PC-9 (cell line): Measurements from ENCODE around the gene MIDN. TPM values are rescaled to one million over a fixed set of nuclear protein-coding genes. Genes with fewer than 3 reads are reported as not detected.

Experiments
- BruUV-seq: library from RNA; stranded (reverse); fragments of 400-500 nt; replicated peaks from 2 replicates; lab custom pipeline; 2021; lab: Mats Ljungman, UMichigan
- CTCF ChIA-PET: fragments of 300-600 bp; sonication (Branson Sonifier 250); formaldehyde crosslinking; loops from one replicate; lab custom pipeline; 2022; ENCODE audit warnings: antibody characterized with exemption; lab: Charles Lee
- POLR2A ChIA-PET: fragments of 300-600 bp; sonication (Branson Sonifier 250); formaldehyde crosslinking; loops from one replicate; lab custom pipeline; 2022; ENCODE audit warnings: antibody characterized with exemption; ENCODE audit not compliant: unreplicated experiment; lab: Charles Lee
- DNase-seq, 2 experiments: peaks; one replicate each; pipeline versions ENCODE4 v3.0.0 to v3.0.0-alpha.2; 2015 to 2022; ENCODE audit warnings: mixed read lengths in 1 of 2
- H2AFZ ChIP-seq: fragments of 200-600 bp; sonication (generic); 2 replicates; pipeline ENCODE4 v1.8.1; 2017; ENCODE audit warnings: antibody characterized with exemption
- H3F3A ChIP-seq: fragments of 200-600 bp; sonication (generic); 2 replicates; pipeline ENCODE4 v1.8.1; 2017; ENCODE audit warnings: antibody characterized with exemption, mild to moderate bottlenecking, low read depth; ENCODE audit not compliant: insufficient read depth
- H3K27ac ChIP-seq: fragments of 200-600 bp; sonication (generic); 2 replicates; pipeline ENCODE4 v1.6.1; 2016; ENCODE audit warnings: mixed run types
- H3K27me3 ChIP-seq: fragments of 200-600 bp; sonication (generic); 2 replicates; pipeline ENCODE4 v1.6.1; 2016; ENCODE audit warnings: low read depth, mixed run types; ENCODE audit not compliant: insufficient read depth
- H3K36me3 ChIP-seq: fragments of 200-600 bp; sonication (generic); 2 replicates; pipeline ENCODE4 v1.6.1; 2016; ENCODE audit warnings: low read depth, mixed run types
- H3K4me1 ChIP-seq: fragments of 200-600 bp; sonication (generic); replicated peaks from 2 replicates; pipeline ENCODE4 v1.6.1; 2016; ENCODE audit warnings: mixed run types; ENCODE audit not compliant: insufficient read depth
- H3K4me2 ChIP-seq: fragments of 200-600 bp; sonication (generic); 2 replicates; pipeline ENCODE4 v1.6.1; 2017; ENCODE audit warnings: mixed run types
- H3K4me3 ChIP-seq: fragments of 200-600 bp; sonication (generic); 2 replicates; pipeline ENCODE4 v1.6.1; 2016; ENCODE audit warnings: mixed run types
- H3K79me2 ChIP-seq: fragments of 200-600 bp; sonication (generic); 2 replicates; pipeline ENCODE4 v1.6.1; 2017; ENCODE audit warnings: low read depth, mixed run types
- H3K9me2 ChIP-seq: fragments of 200-600 bp; sonication (generic); 2 replicates; pipeline ENCODE4 v1.8.1; 2017; ENCODE audit warnings: mild to moderate bottlenecking; ENCODE audit not compliant: insufficient read depth
- H3K9me3 ChIP-seq: fragments of 200-600 bp; sonication (generic); 2 replicates; pipeline ENCODE4 v1.8.1; 2016; ENCODE audit warnings: low read depth; ENCODE audit not compliant: insufficient read depth
- H4K20me1 ChIP-seq: fragments of 200-600 bp; sonication (generic); 2 replicates; pipeline ENCODE4 v1.8.1; 2017; ENCODE audit not compliant: insufficient read depth
- CTCF ChIP-seq: fragments of 200-600 bp; sonication (generic); conservative IDR thresholded peaks from 2 replicates; pipeline ENCODE4 v1.6.1; 2017; ENCODE audit warnings: mixed run types, antibody characterized with exemption, mild to moderate bottlenecking, moderate library complexity
- EZH2 ChIP-seq: fragments of 200-600 bp; sonication (generic); IDR thresholded peaks from 2 replicates; pipeline ENCODE4 v1.8.0; 2017; ENCODE audit warnings: antibody characterized with exemption, low read depth
- intact Hi-C: fragments of 100-400 bp; cut with micrococcal nuclease; formaldehyde crosslinking; loops from one replicate; pipeline ENCODE4 v1.10.0; 2022; ENCODE audit not compliant: unreplicated experiment
- total RNA-seq: library from RNA; stranded (reverse); gene quantifications from 2 replicates; pipeline ENCODE4 v1.2.3, GENCODE V29; 2021

The MIDN gene
- total RNA-seq, 1 experiment from 2014 or later: 61.4 TPM

- Histone ChIP-seq H3K27me3 (no peaks in the 10 kb centered on the region), H3K79me2 (peaks cover 40% of the 10 kb centered on the region), H3K36me3 (peaks cover 9% of the 10 kb centered on the region; the same call in 1 of the 2 replicates), H3K4me1 (peaks cover 16% of the 10 kb centered on the region), H3K4me3 (peak overlapping the region; percentile 78; the same call in 1 of the 2 replicates), H4K20me1 (peaks cover 13% of the 10 kb centered on the region), H2AFZ (no peak overlapping the region), H3F3A (peaks cover 33% of the 10 kb centered on the region), H3K9me3 (no peaks in the 10 kb centered on the region), H3K27ac (no peak overlapping the region), H3K4me2 (peak overlapping the region; percentile 87), H3K9me2 (no peaks in the 10 kb centered on the region)
- DNase-seq: no peak
- intact Hi-C loops: loop anchor here (5.0 kb wide), 1 partner anchor 395 kb away; no protein-coding TSS in a partner anchor
- TF ChIP-seq CTCF (no peak), EZH2 (no peak)
- POLR2A ChIA-PET: no interaction called here
- no TSS peak for BruUV-seq
- CTCF ChIA-PET: no interaction called here
Observed at GRCh38 chr19:1277061-1277460, 28.7 kb downstream of the MIDN start.

DNA sequence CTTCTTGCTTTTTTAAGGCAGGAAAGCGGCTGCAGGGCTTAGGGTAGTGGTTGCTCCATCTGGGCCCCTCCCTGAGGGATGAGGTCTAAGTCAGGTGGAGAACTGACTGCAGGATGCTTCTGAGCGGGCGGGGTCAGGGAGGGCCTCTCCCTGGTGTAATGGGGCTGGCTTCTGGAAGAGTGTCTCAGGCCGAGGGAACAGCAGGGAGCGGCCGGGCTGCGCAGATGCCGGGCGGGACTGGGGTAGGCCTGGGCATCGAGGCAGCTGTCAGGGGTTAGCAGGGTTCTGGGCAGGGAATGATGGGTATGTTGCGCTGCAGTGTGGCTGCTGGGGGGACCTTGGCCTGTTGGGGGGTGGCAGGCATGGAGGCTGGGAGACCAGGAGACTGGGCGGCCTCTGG is 29.7 kb downstream of the MIDN start:
- H3K4me1 ChIP-seq: peaks cover 11% of the 10 kb centered on the region; the same call in 1 of the 2 replicates
- no TSS peak for BruUV-seq
- intact Hi-C loops: loop anchor here (2.0 to 5.0 kb wide), 2 partner anchors 95 to 394 kb away; no protein-coding TSS in a partner anchor
- CTCF ChIA-PET: interaction anchor here (0.5 kb wide), 1 partner anchor 142 kb away, joined by 3 read pairs; no protein-coding TSS in a partner anchor
- no peak overlapping the region for H3K27ac ChIP-seq
- H3K9me2 ChIP-seq: no peaks in the 10 kb centered on the region
- H3F3A ChIP-seq: peaks cover 27% of the 10 kb centered on the region
- POLR2A ChIA-PET: no interaction called here
- DNase-seq: no peak
- TF ChIP-seq EZH2 (no peak), CTCF (no peak)
- H3K4me2 ChIP-seq: no peak overlapping the region
- no peaks in the 10 kb centered on the region for H3K9me3 ChIP-seq
- H3K36me3 ChIP-seq: 0 out of 2 replicates have a peak, but pooled peaks cover 5% of the 10 kb centered on the region
- peaks cover 13% of the 10 kb centered on the region for H4K20me1 ChIP-seq
- H3K79me2 ChIP-seq: peaks cover 30% of the 10 kb centered on the region
- H3K27me3 ChIP-seq: no peaks in the 10 kb centered on the region
- no peak overlapping the region for H2AFZ ChIP-seq
- H3K4me3 ChIP-seq: no peak overlapping the region

GRCh38 chr19:1278713-1279660 is 30.6 kb downstream of the MIDN start:
- no peak overlapping the region for H2AFZ ChIP-seq
- no peaks in the 10 kb centered on the region for H3K27me3 ChIP-seq
- peaks cover 19% of the 10 kb centered on the region for H3F3A ChIP-seq
- H3K4me2 ChIP-seq: no peak overlapping the region
- H3K27ac ChIP-seq: no peak overlapping the region
- no peak overlapping the region for H3K4me3 ChIP-seq
- H3K4me1 ChIP-seq: 0 out of 2 replicates have a peak, but pooled peaks cover 1% of the 10 kb centered on the region
- H3K36me3 ChIP-seq: no peaks in the 10 kb centered on the region
- DNase-seq: no peak
- H3K79me2 ChIP-seq: peaks cover 21% of the 10 kb centered on the region
- BruUV-seq: no TSS peak
- no peaks in the 10 kb centered on the region for H3K9me2 ChIP-seq
- TF ChIP-seq CTCF (no peak), EZH2 (no peak)
- peaks cover 6% of the 10 kb centered on the region for H4K20me1 ChIP-seq
- ChIA-PET POLR2A (interaction anchor here (0.5 kb wide), 1 partner anchor 535 kb away, joined by 8 read pairs; no protein-coding TSS in a partner anchor), CTCF (interaction anchor here (0.5 to 0.7 kb wide), 3 partner anchors 142 to 396 kb away, joined by 3 read pairs; no protein-coding TSS in a partner anchor)
- intact Hi-C loops: loop anchor here (2.0 to 5.0 kb wide), 2 partner anchors 94 to 393 kb away; no protein-coding TSS in a partner anchor
- H3K9me3 ChIP-seq: no peaks in the 10 kb centered on the region
